Stimulated activated CD8-positive, alpha-beta memory T cell treated with anti-CD3 and anti-CD28 coated beads, Interleukin-12 subunit alpha, Interleukin-12 subunit beta, amount 100 ng/mL, for 4 hours (primary cell): ENCODE measurements around the gene MXD4.

Experiments used
- DNase-seq: peaks from one replicate; pipeline ENCODE4 v3.0.0-alpha.2; 2020; ENCODE audit warnings: low read depth

Gene MXD4, protein sequence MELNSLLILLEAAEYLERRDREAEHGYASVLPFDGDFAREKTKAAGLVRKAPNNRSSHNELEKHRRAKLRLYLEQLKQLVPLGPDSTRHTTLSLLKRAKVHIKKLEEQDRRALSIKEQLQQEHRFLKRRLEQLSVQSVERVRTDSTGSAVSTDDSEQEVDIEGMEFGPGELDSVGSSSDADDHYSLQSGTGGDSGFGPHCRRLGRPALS

DNA sequence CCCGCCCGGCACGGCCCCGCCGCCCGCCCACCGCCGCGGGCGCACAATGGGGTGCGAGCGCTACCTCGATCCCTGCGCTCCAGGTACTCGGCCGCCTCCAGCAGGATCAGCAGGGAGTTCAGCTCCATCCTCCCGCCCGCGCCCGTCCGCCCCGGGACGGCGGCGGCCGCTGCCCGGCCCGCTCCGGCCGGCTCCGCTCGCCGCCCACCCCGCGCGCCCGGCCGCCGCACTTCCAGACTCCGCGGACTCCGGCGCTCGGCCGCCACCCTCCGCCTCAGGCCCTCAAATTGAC is at the start of gene MXD4:
MXD4 (minus strand) TSS at position 257 of the 292 bp plus-strand sequence; CDS start at position 128, 129 bp downstream.
- DNase-seq, result no peak

DNA sequence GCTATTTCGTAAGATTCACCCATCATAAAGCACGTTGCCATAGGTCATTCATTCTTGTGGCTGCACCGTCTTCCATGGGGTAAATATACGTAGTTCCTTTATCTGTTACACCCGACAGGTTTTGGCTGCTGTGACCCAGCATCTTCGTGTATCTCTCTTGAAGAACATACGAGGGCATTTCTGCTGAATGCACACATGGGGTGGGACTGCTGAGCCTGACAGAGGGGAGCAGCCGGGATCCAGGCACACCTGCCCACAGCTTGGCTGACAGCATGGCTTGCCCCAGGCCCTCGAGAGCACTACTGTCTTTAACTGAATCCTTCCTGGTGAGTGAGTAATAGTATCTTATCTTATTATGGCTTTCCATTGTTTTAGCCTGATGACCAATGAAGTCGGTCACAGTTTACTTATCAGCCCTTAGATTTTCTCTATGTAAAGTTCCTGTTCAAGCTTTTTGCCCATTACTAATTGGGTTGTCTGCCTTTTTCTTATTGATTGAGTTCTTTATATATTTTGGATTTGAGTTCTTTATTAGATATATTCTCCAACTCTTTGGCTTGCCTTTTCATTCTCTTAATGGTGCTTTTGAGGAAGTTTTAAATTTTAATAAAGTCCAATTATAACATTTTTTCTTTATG is 45.0 kb upstream of the MXD4 start:
- no peak for DNase-seq

DNA sequence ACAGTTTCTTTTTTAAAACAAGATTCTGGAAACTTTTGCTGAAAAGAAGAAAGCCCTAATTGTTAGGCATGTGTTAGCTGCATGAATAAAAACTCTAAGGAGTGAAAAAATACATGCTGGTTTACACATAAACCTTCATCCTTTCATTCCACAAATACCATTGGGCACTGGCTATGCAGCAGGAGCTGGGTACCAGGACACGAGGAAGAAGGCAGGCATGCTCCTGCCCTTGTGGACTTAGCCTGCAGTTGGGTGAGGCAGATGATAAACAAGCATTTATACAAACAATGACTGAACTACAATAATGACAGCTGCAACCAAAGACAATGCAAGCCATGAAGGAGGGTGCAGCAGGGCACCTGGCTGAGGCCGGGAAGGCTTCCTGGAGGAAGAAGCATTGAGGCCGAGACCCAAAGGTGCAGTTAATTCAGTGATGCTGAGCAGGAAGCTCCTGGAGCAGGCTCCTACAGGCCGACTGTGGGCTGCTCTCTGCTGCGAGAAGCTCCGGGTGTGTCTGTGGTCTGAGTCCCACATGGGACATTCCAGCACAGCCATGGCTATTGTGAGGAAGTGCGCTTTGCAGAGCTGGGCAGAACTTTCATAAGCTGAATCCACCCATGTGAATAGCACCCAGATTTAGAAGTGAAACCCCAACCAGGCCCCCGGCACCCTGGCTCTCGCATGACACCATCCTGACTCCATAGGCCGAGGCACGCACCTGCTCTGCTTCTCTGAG is 44.0 kb upstream of the MXD4 start:
- DNase-seq, result no peak

DNA sequence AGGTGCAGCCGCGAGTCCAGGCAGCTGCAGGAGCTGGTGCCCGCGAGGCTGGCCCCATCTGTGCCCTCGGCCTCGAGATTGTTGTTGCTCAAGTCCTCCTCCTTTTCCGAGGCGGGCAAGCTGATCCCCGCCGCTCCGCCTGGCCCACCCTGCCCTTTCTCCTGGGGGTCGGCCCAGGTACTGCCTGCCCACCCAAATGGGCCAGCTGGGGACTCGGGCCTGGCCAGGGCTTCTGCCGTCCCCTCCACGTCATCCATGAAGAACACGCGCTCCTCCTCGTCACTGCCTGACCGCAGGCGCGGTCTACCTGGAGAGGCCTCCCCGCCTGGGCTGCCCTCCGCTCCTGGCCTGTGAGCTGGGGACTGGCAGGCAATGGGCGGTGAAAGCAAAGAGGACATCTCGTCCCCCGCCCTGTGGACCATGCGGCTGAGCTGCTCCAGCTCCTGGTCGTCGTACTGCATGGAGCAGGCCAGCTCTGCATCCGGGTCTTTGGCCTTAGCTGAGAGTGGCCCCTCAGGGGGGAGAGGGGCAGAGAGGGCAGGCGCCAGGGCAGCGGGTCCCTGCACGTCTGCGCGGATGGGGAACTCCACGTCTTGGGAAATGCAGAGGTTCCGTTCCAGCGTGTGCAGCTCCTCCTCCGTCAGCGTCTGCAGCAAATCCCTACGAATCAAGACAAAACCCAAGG is 43.1 kb upstream of the MXD4 start:
- no peak for DNase-seq

DNA sequence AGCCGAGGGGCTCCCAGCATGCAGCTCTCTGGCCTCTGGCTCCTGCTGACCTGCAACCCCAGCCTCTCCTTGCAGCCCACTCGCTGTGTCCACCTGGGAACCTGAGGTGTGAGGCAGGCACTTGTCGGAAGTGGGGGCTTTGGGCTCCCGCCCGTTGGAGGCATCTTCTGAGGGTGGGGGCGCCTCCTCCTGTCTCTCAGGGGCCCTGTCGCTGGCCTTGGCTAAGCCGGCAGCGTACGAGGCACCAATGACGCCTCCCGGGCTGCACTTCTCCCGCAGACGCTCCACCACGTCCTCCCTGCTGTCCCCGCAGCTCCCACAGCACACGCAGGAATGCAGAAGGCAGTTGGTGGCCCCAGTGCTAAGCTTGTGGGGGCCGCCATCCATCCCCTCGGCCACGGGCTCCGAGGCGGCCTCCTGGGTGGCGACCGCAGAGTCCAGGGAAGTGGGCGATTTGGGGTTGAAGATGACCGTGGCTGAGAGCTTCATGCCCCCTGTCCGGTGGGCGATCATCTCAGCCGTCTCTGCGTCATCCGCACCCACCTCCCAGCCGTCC is 42.5 kb upstream of the MXD4 start:
- no peak for DNase-seq

DNA sequence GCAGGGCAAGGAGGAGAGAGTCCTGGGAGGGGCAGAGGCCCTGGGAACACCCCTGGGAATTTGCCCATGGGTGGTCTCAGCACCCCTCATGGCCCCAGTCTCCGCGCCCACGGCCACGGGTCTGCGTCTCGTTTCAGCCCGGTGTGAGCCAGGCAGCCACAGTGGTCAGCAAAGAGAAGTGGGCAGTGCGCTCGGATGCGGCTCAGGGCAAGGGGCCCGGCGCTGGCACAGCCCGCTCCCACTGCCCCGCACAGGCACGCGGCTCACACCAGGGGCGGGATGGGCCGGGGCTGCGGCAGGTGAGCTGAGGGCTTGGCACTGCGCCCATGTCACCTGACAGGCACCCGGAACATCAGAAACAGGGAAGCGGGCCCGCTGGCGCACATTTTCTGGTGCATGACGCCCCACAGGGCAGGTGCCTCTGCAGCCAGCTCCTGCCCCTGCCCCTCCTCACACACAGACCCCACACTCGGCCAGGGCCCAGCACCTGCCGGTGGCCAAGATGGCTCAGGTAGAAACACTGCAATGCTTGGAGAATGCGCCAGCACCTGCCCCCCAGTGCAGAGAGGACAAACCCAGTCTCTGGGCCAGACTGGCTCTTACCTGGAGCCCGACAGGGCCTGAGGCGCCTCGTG is 41.9 kb upstream of the MXD4 start:
- no peak for DNase-seq

DNA sequence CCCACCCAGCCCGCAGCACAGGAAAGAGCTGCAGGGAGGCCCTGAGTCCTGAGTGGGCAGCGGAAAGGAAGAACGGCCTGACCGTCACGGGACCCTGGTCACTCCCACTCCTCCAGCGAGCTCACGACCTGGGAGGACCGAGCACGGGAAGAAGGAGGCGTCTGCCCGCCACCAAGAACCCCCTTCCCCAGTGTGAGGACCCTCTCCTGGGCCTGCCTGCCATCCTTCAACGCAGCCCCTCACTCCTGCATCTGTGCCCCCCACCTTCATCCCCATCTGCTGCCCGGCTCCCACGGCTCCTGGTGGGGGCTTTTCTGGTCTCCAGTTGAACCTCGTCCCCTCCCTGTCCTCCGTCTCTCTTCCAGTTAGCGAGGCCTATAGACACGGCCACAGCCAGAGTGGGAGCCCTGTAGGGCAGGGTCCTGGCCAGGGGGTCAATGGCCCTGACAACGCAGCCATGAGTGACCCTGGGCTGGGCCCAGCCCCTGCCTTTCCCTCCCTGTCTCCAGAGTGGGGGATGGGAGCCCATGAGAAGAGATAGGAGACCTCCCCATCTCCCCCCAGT is 41.3 kb upstream of the MXD4 start:
- DNase-seq, result no peak

DNA sequence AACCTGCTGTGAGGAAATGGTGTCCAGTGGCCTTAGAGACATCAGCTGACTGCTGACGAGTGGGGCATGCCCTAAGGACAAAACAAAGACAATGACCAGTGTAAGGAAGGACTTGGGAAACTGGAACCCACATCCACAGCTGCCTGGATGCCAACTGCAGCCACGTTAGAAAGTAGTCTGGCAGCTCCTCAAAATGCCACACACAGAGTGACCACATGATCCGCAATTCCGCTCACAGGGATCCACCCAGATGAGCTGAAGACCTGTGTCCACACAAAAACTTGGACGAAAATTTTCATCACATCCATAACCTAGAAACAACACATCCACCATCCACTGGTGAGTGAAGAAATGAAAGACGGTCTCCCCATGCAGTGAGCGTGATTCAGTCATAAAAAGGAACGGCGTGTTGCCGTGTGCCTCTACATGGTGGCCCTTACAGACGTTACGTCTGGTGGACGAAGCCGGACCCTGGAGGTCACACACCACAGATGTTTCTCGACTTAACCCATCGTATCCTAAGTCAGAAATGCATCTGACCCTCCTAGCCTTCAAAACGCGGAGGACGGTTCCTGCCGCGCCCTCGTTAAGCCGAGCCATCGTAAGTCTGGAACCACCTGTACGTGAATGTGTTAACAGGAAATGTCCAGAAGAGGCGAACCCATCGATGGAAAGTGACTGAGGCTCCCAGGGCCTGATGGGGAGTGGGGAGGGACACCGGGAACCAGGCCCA is 40.6 kb upstream of the MXD4 start:
- DNase-seq, result no peak

DNA sequence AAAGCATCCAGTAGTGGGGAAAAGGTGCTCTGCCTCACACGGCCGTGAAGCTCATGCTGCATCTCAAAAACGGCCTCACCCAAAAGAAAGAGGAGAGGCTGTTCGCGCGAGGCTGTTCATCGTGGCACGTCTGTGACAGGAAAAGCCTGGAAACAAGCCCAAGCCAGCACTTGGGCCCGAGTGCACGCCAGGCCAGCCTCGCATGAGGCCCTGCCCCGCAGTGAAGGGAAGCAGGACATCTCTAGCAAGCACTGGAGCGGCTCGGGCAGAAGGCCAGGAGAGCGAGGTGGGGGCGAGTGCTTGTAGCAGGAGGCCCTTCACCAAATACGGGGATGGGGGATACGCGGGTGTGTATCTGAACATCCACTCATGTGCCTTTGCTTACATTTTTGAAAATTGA is 39.9 kb upstream of the MXD4 start:
- no peak for DNase-seq

DNA sequence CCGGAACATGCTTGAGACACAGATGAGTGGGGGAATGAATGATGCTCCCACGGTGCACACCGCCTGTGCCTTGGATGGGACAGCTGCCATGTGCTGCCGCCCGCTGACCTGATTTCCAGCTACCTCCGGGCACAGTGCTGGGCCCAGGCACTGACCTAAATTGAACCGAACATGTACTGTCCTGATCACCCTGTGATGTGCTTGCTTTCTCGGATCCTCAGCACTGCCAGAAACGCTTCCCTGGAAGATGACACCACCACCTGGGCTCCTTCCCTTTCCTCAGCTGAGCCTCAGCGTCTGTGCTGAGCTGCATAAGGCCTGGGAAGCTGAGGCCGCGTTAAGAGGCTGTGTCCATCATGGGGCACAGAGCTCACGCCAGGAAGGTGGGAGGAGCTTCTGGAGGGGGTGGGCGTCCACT is 39.3 kb upstream of the MXD4 start:
- no peak for DNase-seq

DNA sequence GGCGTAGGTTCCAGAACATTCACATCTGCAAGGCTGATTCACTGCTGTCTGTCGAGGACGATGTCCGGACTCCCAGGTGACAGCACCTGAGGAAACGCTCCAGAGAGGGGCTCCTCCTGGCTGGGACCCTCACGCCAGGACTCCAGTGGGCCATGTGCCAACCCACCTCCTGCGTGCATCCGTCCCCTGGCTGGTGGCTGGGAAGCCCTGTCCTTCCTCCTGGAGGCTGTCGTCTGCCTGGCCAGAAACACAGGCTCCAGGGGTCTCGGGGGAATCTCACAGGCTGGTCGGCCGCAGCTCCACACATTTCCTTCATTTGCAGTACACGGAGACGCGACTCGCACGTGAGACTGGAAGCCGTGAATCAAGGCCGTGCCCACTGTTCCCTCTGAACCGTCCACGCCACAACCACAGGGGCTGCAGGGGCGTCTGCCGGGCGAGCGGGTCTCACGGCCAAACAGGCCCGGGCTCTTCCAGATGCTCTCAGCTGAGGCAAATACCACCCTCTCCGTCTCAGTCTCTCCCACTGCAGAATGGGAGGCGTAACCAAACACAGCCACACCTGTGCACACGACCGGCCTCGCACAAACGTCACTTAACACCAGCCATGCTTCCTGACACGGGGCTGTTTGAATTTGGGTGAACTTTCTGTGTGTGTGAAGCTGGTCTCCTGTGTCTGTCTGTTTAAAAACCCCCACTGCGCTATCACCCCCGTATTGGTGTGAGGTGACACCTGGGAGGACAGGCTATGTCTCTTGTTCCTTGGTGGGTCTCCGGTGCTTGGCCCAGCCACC is 38.7 kb upstream of the MXD4 start:
- no peak for DNase-seq

DNA sequence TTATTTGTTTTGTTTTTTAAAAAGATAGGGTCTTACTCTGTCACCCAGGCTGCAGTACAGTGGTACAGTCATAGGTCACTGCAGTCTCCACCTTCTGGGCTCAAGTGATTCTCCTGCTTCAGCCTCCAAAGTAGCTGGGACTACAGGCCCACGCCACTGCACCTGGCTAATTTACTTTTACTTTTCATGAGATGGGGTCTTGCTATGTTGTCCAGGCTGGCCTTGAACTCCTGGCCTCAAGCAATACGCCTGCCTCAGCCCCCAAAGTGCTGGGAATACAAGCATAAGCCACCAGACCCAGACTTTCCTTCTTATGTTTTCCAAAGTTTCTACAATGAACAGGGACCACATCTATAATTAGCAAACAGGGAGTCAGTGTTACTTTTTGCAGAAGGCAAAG is 37.9 kb upstream of the MXD4 start:
- no peak for DNase-seq

DNA sequence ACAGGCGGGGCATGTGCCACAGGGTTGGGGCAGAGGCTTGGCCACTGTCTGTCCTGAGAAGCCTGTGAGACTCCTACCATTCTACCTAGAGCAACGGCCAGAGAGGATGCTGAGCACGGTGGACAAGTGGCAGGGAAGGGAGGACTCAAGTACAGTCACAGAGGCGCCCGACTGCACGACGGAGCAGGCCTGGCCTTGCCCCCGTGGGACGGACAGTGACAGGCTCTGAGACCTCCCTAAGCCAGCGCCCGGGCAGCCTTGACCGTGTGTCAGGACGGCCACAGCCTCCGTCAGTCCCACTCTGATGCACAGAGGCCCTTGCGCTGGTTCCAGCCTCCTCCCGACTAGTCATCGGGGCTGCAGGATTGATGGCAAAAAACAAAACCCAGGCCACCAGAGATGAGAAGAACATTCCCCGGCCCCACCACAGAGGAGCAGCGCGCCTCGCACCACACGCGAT is 36.7 kb upstream of the MXD4 start:
- no peak for DNase-seq

DNA sequence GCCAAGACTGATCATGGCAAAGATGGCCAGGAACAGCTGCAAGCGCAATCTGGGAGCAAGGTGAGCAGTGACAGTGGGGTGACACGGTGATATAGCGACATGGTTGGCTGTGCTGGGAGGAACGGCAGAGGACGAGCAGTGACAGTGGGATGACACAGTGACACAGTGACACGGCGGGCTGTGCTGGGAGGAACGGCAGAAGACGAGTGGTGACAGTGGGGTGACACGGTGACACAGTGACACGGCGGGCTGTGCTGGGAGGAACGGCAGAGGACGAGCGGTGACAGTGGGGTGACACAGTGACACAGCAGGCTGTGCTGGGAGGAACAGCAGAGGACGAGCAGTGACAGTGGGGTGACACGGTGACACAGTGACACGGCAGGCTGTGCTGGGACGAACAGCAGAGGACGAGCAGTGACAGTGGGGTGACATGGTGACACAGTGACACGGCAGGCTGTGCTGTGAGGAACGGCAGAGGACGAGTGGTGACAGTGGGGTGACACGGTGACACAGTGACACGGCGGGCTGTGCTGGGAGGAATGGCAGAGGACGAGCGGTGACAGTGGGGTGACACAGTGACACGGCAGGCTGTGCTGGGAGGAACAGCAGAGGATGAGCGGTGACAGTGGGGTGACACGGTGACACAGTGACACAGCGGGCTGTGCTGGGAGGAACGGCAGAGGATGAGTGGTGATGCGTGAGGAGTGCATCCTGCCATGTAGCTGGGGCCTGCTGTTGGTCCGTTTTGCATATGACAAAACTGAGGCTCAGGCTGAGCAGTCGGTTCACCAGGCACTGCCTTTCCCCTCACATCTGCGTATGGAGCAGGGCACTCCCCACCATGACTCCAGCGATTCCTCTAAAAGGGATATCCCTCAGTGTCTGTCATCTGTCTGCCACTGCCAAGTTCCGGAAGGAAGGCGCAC is 36.0 kb upstream of the MXD4 start:
- DNase-seq, result no peak

DNA sequence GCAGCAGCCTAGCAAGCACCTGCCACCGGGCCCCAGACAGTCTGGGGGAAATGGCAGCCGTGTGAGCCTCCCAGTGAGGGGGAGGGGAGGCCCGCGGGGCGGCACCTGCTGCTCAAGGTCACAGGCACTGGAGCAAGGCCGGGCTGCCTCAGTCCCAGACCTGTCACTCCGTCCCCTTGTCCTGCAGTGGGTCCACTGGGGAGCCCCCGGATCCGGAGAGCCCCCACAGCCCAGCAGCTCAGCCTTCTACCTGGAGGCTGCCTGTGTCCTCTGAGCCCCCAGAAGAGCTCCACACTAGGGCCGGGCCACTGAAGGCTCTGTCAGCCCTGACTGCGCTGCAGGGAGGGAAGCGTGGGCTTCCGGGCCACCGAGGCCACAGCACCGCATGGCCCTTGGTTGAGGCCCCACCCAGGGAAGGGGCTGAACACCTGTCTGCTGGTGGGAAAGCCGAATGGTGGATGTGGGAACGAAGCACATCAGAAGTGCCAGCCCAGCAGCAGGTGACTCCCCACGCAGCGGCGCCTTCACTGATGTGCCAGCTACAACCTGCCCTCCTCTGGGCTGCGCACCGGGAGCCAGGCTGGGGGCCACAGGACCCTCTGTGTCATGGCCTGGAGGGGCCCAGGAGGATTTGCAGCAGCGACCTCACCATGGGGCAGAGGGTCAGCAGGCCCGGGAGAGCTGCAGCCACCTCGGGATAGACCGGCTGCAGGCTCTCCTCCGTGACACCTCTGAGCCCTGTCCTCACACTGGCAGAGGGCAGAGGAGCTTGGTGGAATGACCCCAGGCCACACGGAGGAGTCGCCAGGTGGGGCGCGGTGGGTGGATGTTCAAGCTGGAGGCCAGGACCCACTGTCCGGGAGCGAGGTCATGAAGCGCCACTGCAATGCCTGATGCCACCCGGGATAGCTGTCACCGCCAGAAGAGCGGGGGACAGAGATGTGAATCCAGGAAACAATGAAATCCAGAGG is 35.0 kb upstream of the MXD4 start:
- no peak for DNase-seq

DNA sequence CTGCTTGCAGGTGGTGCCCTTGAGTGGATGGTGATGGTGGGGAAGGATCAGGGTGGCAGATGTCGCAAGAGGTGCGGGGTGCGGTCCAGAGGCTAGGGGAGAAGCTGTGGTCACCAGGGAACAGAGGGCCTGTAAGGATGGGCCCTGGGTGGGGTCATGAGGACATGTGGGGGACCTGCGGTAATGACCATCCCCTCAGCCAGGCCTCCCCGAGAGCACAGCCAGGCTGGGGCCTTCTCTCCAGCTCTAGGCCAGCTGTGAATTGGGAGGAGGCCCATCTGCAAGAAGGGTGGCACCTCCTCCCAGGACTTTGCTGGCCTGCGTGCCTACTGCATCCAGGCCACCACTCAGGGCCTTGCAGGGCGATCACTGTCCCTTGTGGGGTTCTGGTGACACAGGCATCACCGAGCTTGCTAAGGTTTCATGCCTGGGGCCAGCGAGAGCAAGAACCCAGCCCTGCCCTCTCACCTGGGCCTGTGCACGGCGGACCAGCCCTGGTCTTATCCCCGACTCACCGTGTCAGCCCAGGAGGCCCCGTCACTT is 34.1 kb upstream of the MXD4 start:
- no peak for DNase-seq

DNA sequence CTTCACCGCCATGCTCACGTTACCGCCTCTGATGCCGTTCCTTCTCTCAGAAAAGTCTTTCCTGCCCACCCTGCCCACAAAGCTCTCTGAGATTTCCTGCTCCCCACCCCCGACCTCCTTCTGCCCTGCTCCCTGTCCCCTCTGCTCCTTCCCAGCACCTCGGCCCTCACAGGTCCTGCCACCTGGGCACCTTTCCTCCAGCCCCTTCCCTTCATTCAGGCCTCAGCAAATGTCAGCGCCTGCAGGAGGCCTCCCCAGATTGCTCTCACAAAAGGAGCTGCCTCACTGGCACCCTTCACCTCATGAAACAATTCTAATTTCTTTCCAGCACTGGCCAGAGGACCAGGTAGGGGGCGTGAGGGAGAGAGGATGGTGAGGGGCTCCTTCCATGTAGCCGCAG is 33.6 kb upstream of the MXD4 start:
- DNase-seq, result no peak

DNA sequence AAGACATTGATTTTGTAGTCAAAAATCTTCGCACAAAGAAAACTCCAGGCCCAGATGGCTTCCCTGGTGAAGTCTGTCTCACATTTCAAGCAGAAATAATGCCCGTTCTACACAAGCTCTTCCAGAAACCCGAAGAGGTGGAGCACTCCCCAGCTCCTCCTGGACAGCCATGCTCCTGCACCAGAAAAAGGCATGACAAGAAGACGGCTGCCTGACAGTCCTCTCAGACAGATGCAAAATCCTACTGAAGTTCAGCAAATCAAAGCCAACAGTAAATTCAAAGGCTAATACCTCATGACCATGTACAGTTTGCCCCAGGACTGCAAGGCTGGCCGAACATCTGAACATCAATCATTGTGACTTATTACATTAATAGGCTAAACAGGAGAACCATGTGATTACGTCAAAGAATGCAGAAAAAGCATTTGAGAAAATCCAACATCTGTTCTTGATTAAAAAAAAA is 30.8 kb upstream of the MXD4 start:
- DNase-seq, result no peak
